Measurements from ENCODE around the gene RHOU.

DNA sequence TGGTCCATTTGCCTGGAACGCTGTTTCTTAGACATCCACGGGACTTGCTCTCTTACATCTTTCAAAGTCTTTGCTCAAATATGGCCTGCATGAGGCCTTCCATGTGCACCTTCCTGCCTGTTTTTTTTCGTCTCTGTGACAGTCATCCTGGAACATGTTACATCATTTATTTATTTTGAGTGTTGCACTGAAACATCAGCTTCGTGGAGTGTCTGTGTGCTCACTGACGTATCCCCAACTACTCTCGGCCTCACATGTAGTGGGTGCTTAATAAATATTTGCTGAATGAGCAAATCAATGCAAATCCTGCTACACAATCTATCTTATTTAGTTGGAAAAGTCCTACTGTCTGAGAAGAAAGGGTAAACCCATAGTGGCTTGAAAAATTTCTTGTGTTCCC lies 11.4 kb upstream of the RHOU start:
- TF ChIP-seq, protein P1, sequence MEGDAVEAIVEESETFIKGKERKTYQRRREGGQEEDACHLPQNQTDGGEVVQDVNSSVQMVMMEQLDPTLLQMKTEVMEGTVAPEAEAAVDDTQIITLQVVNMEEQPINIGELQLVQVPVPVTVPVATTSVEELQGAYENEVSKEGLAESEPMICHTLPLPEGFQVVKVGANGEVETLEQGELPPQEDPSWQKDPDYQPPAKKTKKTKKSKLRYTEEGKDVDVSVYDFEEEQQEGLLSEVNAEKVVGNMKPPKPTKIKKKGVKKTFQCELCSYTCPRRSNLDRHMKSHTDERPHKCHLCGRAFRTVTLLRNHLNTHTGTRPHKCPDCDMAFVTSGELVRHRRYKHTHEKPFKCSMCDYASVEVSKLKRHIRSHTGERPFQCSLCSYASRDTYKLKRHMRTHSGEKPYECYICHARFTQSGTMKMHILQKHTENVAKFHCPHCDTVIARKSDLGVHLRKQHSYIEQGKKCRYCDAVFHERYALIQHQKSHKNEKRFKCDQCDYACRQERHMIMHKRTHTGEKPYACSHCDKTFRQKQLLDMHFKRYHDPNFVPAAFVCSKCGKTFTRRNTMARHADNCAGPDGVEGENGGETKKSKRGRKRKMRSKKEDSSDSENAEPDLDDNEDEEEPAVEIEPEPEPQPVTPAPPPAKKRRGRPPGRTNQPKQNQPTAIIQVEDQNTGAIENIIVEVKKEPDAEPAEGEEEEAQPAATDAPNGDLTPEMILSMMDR (IDR thresholded peaks at IDR 0.05), result no peak
- no peak for TF ChIP-seq POLR2A (IDR thresholded peaks at IDR 0.05)
